DMS53 treated with DMSO at 0.1 percent for 48 hours (cell line): ENCODE data around the gene PPP1R26.
"Not testable (repeated sequence)": the region's sequence is repeated elsewhere in the genome, so short reads cannot be mapped to it uniquely, and the experiment has no call there.

Source experiments
- DNase-seq: peaks from one replicate; lab custom pipeline; 2025; ENCODE audit not compliant: unreplicated experiment; lab: John Stamatoyannopoulos, UW

PPP1R26 gene

DNA sequence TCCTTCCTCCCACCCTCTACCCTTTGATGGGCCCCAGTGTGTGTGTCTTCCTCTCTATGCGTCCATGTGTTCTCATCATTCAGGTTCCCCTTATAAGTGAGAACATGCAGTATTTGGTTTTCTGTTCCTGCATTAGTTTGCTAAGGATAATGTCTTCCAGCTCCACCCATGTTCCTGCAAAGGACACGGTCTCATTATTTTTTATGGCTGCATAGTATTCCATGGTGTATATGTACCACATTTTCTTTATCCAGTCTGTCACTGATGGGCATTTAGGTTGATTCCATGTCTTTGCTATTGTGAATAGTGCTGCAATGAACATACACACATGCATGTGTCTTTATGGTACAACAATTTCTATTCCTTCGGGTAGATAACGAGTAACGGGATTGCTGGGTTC, 21.1 kb upstream of the PPP1R26 start:
- DNase-seq: not testable (repeated sequence)

DNA sequence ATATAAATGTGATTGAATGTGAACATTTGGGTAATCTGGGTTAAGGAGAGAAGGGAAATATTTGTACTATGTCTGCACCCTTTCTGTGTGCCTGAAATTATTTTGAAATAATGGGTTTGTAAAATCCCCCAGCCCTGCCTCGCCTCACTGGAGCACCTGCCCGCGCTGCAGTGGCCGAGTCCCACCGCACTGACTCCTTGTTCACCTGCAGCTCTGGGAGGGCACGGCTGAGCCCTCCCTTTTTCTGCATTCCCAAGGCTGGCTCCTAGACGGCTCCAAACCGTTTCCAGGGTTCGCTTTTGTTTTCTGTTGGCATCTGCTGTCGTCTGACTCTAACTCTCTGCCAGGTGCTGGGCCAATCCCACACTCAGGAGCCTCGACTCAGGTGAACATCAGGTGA, 17.6 kb upstream of the PPP1R26 start:
- no peak for DNase-seq

DNA sequence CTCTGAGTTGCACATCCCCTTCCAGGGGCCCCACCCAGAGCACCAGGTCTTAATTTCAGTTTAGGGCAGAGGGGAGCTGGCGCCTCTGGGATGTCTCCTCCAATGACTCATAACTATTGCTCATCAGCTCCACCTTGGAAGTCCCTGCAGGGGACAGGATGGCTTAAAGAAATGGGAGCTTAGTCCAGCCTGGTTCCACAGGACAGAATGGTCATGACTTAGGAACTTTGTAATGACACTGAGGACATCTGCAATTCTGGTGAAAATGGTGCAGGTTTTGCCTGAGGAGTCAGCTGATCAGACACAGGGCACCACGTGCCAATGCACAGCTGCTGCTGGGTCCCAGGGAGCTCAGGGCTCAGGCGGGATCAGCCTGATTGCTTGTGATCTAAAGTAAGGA, 16.4 kb upstream of the PPP1R26 start:
- no peak for DNase-seq

DNA sequence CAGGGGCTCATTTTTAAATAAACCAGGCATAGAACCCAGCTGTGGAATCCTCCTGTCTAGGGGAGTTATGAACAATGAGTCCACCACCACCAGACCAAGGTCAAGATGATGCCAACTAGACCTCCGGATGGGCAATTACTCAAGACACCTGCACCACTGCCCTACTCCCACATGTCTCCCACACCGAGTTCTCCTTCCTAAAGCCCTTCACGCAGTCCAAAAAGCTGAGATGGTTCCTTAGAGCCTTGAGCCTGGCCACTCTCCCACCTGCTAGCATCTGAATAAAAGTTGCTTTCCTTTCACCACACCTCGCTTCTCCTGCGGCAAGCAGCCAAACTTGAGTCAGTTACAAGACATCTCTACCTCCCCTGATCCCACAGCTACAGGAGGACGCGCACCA, 15.4 kb upstream of the PPP1R26 start:
- no peak for DNase-seq

DNA sequence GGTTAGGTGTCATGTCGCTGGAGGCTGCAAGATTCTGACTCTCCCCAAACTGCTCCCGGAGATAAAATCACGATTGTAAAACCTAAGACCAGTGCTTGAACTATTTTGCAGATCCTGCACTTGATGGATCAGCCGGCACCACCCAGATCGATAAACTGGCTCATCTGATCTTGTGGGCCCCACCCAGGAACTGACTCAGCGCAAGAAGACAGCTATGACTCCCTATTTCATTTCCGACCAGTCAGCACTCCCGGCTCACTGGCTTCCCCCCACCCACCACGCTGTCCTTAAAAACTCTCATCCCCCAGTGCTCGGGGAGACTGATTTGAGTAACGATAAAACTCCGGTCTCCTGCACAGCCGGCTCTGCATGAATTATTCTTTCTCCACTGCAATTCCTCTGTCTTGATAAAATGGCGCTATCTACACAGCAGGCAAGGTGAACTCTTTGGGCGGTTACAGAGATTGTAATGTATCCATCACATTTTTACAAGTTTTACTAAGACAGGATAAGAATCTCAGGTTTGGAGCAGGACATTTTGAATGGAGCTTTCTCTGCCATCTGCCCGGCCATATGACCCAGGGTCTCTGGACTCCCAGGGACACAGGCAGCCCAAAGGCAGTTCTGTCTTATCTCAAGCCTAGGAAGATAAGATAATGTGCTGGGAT, 10.6 kb upstream of the PPP1R26 start:
- no peak for DNase-seq

DNA sequence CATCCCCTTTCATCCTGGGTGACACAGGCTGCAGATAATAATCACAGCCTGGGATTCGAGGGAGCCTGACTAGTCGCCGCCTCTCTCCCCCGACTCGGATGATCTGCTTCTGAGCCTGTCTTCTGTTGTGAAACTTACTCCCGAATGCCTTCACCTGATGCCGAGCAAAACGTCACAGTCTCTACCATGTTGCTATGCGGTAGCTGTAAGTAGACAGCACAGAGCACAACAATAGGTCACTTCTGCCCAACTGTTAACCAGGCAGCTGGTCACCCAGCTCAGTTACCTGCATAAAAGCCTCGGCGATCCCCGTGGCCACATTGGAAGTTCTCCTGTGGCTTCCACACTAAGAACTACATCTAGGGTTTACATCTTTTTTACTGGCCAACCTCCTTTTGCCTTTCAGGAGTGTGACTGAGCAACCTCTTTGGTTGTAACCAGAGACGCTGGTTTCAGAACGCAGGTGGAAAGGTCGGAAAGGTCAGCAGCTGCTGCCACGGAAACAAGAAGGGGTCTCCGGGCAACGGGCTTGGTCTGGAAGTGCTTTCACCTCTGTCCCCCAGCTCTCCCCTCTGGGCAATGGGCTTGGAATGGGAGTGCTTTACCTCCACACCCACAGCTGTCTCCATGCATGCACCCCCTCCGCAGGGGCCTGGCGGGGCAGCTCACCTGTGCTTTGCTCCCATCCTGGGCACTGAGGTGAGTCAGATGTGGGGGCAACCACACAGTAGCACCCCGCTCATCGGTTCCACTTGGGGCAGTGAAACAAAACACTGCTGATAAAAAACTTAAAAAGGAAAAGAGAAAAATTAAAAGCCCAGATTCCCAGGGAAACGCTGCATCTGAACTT, 7.6 kb upstream of the PPP1R26 start:
- DNase-seq: no peak

DNA sequence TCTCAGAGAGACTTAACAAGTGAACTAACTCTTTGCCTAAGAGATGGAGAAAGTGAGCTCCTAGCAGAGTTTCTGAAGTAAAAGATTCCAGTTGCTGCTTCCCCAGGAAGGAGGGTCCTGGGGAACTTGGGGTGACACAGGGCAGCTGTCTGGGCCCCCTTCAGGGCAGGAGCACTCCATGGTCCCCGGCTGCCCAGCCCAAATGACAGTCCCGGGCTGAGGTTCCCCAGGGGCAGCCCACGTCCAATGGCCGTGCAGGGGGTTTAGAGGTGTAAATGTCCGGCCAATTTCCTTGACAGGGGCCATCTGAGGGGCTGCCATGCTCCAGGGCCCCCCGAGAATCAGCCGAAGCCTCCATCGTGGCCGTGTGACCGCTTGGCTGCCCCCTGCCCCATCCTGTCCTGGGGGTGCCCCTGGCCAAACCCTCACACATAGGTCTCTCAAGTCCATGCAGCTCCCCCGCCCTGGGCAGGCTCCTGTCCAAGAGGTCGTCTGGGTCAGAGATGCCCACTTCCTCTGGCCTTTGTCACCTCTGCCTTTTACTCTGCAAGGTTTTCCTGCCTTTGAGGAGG, 5.5 kb upstream of the PPP1R26 start:
- DNase-seq: no peak

DNA sequence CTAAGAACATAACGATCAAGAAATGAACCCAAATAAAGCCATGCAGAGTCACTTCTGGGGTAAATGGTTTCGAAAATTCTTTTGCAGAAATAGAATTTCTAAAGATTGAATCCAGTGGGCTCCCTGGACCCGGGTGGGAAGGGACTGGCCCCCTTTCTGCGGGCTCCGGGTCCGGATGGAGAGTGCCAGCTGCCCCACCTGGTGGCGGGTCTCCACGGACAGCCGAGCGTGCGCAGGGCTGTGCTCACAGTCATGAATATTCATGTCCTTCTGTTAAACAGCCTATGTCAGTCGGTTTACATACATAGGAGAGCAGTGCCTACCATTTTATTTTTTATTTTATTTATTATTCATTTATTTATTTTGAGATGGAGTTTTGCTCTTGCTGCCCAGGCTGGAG, 4.7 kb upstream of the PPP1R26 start:
- no peak for DNase-seq

DNA sequence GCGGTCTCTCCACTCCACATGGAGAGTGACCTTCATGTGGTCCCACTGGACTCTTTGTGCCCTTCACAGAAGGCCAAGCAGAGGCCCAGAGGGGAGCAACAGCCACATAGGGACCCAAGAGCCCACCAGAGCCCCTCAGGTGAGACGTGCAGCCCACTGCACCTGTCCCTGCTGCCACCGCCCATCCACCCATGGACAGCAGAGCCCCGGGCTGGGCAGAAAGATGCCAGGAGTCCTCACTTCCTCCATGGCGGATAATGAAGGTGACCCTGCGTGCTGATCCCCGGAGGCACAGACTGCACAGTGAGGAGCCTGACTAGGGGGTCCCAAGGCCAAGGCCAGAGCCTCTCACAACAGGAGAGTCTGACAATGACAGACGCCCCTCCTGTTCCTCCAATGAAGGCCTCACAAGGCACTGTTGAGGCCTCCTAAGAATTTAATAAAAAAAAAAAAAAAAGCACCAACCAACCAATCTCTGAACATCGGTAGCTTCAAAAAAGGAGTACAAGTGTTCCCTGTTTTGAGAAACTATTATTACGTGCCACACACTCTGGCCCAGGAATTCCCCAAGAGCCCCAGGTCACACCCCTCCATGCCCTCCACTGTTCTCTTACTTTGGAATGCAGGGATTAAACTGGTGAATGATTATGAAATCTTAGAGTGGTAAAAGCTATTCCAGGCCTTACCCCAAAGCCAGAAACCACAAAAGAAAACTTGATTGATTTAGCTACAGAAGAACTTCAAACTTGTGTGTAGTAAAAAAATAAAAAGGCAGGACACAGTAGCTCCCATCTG, 2.8 kb upstream of the PPP1R26 start:
- no peak for DNase-seq

DNA sequence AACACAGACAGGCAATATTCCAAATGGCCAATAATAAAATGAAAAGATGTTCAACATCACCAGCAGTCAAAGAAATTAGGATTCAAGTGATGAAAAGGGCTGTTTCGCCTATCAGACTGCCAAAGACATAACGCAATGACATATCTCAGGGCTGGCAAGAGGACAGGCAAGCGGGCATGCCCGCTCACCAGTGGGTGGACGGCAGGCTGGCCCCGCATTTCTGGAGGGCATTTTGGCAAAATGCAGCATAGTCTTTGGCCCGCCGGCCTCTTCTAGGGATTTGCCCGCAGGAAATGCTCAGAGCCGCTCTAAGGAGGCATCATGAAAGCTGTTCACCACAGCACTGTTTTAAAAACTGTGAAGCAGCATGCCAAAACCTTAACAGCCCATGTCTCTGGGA, 1.4 kb upstream of the PPP1R26 start:
- DNase-seq: no peak

DNA sequence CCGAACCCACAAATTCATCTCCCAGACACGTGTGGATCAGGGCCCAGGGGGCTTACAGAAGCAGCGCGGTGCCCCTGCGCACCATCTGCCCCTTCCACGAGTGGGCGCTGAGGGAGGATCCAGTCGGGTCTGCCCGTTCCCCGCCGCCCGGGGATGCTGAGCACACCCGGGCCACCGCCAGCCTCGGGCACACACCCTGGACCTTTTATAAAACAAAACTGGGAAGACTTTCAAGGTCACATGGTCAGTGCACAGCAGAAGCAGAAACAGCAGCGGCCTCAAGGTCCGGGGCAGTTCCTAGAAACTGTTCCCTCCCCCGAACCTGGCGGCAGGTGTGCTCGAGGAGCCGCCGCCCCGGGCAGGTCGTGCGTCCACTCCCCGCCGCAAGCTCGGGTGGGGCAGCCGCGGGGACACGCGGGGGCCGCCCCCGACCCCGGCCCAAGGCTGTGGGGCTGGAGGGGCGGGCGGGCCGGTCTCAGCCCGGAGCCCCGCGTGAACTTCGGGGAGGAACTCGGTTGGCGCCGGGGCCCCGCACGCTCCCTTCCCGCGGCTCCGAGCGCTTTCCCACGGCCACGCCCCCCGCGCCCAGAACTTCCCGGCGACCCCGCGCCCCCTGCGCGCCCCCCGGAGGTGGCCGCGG, 633 bp upstream of the PPP1R26 start:
- peak; percentile 45 for DNase-seq

DNA sequence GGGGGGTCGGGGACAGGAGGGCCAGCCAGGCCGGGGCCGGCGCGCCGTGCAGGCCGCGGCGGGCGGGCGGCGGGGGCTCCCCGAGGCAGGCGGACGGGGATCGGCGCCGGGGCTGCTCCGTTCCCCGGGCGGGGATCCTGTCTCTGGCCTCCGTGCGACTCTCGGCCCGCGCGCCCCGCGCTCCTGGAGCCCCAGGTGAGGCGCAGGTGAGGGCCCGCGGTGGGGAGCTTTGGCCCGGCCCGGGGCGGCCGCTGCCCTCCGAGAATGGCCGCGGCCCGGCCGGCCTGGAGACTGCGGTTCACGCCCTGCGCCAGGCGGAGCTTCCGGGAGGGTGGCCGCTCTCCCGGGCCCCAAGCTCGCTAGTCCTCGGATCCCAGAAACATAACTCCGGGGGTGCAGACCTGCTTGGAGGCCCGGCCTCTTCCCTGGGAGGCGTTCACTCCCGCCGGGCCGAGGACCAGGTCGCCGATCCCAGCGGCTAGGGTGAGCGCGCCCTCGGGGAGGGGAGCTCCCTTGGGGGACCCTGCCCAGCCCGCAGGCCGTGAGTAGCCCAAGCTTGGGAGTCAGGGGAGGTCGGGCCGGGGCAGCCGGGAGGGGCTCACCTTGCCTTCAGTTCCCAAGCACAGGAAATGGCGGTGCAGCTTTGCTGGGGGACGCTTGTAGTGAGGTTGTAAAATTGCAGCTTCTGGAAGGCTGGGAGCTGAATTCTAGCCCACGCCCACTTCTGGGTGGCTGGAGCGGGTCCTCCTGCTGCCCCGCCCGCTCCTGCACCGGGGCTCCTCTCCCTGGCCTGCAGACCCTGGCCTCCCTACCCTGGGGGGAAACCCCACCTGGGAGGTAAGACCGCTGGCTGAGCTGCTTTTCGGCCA, 723 bp downstream of the PPP1R26 start:
- DNase-seq: peak; percentile 17

DNA sequence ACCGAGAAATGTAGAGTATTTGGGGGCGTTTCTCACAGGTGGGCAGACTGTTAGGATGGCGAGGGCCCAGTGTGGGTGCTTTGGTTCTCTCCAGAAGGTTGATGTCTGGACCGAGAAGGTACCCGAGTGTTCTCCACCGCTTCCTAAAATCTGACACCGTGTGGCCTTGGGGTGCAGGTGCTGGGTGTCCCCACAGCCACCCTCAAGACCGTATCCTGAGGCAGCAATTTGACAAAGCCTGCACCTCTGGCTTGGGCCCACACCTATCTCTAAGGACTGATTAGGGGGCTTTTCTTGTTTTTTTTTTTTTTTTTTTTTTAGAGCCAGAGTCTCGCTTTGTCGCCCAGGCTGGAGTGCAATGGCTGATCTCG, 1.3 kb downstream of the PPP1R26 start:
- DNase-seq: no peak

DNA sequence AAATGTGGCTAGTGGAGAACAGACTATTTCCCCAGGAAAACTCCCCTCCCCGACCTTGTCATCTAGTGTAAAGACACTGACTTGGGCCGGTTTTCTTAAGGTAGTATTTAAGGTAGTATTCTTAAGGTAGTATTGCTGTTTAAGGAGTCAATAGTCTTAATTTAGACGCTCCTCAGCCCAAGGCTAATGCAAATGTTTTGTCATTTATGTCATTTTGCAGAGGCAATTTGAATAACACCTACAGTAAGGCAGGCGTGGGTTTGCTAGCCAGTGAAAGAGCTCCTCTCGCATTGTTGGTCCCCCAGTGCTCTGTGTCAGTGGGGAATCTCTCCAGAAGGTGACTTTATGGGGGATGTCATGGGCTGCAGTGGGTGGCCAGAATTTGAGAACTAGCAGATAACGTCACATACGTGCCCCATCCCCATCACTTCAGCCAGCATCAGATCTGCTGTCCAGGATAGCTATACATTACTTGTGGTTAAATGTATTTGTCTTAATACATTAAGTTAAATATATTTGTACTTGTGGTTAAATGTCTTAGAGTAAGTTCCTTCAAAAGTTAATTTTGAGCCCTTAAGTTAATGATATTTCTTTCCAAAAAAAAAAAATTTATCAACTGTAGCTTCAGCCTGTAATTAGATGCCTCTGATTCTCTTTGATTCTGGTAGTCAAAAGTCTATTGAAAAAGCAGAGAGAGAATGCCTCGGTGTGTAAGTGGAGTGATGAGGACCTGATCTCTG, 2.6 kb downstream of the PPP1R26 start:
- no peak for DNase-seq

DNA sequence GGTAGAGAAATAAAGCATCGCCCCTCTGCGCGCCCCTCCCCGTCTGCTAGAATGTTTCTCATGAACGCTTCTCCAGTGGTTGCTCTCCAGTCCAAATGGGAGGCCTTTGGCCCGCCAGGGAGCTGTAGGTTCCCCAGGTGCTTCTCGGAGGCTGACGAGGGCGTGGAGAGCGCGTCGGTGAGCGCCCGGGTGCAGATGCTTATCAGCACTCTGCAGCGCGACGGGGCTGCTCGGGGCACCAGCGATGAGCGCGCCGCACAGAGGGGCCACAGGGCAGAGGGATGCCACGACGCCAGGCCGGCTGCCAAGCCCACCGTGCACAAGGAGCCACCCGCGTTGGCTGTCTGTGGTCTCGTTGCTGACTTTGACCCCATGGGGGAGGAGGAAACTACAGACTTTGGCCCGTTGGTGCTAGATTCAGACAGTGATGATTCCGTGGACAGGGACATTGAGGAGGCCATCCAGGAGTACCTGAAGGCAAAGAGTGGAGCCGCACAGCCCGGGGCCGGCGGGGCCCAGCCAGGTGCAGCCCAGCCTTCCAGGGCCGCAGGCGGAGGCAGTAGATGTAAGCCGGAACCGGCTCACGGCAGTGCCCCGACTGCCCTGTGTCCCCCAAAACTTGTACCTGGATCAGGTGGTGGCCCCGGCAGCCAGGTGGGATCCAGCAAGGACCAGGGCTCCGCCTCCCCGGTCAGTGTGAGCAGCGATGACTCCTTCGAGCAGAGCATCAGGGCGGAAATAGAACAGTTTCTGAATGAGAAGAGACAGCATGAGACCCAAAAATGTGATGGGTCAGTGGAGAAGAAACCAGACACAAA, 5.1 kb downstream of the PPP1R26 start:
- DNase-seq: no peak

DNA sequence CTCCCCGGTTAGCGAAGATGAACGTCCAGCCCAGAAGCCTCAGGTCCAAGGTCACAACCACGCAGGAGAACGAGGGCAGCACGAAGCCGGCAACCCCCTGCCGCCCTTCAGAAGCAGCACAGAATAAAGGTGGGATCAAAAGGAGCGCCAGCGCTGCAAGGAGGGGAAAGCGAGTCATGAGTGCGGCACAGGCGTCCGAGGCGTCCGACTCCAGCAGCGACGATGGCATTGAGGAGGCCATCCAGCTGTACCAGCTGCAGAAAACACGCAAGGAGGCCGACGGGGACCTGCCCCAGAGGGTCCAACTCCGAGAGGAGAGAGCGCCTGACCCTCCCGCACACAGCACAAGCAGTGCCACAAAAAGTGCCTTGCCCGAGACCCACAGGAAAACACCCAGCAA, 5.8 kb downstream of the PPP1R26 start:
- no peak for DNase-seq

DNA sequence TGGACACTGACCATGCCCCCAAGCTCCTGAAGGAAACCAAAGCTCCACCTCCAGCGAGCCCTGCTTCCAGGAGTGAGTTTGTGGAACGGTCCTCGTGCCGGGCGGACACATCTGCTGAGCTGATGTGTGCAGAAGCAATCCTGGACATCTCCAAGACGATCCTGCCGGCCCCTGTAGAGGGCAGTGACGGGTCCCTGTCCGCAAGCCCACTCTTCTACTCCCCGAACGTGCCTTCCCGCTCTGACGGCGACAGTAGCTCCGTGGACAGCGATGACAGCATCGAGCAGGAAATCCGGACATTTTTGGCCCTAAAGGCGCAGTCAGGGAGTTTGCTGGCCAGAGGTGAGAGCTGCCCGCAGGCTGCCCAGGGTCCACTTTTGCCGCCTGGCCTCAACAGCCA, 6.2 kb downstream of the PPP1R26 start:
- DNase-seq: no peak

DNA sequence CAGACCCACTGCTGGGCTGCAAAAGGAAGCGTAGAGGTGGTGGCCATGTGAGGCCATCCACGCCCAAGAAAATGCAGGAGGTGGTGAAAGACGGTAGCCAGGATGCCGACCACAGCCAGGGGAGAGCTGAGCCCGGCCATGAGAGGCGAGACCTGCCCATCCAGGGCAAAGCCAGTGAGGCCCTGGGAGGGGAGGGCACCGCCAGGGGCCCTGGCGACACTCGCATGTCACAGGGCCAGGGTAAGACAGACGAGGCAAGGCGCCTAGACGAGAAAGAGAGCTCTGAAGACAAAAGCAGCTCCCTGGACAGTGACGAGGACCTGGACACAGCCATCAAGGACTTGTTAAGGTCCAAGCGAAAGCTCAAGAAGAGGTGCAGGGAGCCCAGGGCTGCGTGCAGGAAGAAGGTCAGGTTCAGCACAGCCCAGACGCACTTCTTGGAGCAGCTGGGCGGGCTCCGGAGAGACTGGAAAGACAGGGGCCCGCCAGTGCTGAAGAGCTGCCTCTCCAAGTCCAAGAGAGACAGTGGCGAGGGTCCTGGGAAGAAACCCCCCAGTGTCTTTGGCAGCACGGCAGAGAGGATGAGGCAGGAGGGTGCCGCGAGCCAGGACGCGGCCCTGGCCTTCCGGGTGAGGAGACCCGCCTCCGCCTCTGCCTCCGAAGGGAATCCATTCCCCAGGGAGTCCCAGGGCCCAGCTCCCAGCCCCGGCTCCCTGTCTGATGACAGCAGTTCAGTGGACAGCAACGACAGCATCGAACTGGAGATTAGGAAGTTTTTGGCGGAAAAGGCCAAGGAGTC, 6.9 kb downstream of the PPP1R26 start:
- no peak for DNase-seq
